Thyroid gland (tissue), 4 donors: ENCODE data around the gene ITGB1. TPM values are rescaled to one million over a fixed set of nuclear protein-coding genes. Genes with fewer than 3 reads are reported as not detected.
"Not testable (repeated sequence)": the region's sequence is repeated elsewhere in the genome, so short reads cannot be mapped to it uniquely, and the experiment has no call there.

Source experiments
- DNase-seq, 2 donors: peaks; one replicate each; pipeline ENCODE4 v3.0.0-alpha.2; 2019
- H3K27ac ChIP-seq, 3 donors: fragments of 200-600 bp; sonication (generic); 1 replicate in 2 of 3; 2 replicates in 1 of 3; pipeline ENCODE4 v1.5.1; 2016 to 2019; ENCODE audit warnings: mild to moderate bottlenecking in 1 of 3, moderate library complexity in 1 of 3
- H3K27me3 ChIP-seq: fragments of 200-600 bp; sonication (generic); one replicate; pipeline ENCODE4 v1.5.1; 2019
- H3K36me3 ChIP-seq, 2 donors: fragments of 200-600 bp; sonication (generic); one replicate each; pipeline ENCODE4 v1.5.1; 2016 to 2019
- H3K4me1 ChIP-seq, 2 donors: fragments of 200-600 bp; sonication (generic); one replicate each; pipeline ENCODE4 v1.5.1; 2017 to 2019
- H3K4me3 ChIP-seq, 3 donors: fragments of 200-600 bp; sonication (generic); replicated peaks in 1 of 3; 1 replicate in 2 of 3; 2 replicates in 1 of 3; pipeline ENCODE4 v1.5.1; 2016; ENCODE audit warnings: mild to moderate bottlenecking in 1 of 3
- H3K9me3 ChIP-seq: fragments of 200-600 bp; sonication (generic); one replicate; pipeline ENCODE4 v1.5.1; 2017
- POLR2A ChIP-seq, 2 donors: fragments of 450-650 bp; IDR thresholded peaks; one replicate each; pipeline ENCODE4 v1.6.1; 2017; ENCODE audit warnings: antibody characterized with exemption in 2 of 2, mild to moderate bottlenecking in 2 of 2, moderate library complexity in 1 of 2
- WGBS, 2 donors: methylation state at CpG; one replicate each; pipeline ENCODE4 v1.1.5; 2017; 5-methylcytosine and 5-hydroxymethylcytosine counted together
- intact Hi-C: fragments of 100-400 bp; cut with DNase I; formaldehyde crosslinking; loops from one replicate; pipeline ENCODE4 v1.15.1; 2023
- total RNA-seq, 4 donors: library from RNA; depleted of rRNA; stranded (reverse); fragments of >200 nt; gene quantifications; one replicate each; pipeline ENCODE4 v1.2.3, GENCODE V29; 2016
- TF ChIP-seq, protein P1 (sequence below), 6 experiments: fragments of 200-600 bp in 3 of 6; fragments of 450-650 bp in 3 of 6; sonication (generic) in 3 of 6; IDR thresholded peaks; one replicate each; pipeline ENCODE4 v1.5.1; 2016 to 2019; ENCODE audit warnings: antibody characterized with exemption in 6 of 6, mild to moderate bottlenecking in 2 of 6, inconsistent platforms in 1 of 6, moderate library complexity in 1 of 6

Gene ITGB1
- total RNA-seq, 4 donors from 2014 or later, result 264 to 699 (median 417) TPM

DNA sequence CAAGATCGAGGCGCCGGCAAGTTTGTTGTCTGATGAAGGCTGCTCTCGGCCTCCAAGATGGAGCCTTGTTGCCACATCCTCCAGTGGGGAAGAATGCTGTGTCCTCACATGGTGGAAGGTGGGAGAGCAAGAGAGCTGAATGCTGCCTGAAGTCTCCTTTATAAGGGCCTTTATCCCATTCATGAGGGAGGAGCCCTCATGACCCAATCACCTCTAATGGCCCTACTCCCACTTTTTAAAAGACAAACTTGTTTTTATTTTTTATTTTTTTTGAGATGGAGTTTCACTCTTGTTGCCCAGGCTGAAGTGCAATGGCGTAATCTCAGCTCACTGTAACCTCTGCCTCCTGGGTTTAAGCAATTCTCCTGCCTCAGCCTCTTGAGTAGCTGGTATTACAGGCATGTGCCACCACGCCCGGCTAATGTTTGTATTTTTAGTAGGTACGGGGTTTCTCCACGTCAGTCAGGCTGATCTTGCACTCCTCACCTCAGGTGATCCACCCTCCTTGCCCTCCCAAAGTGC, 40.1 kb upstream of the ITGB1 start:
- peaks cover 7 to 24% of the 10 kb centered on the region in 2 donors for H3K4me1 ChIP-seq
- H3K27me3 ChIP-seq, H3K9me3 ChIP-seq, H3K4me3 ChIP-seq, intact Hi-C loops, H3K36me3 ChIP-seq: not testable (repeated sequence)
- 63 to 71% methylated on average over 9 of the region's 9 CpGs for WGBS, 2 donors
- H3K27ac ChIP-seq, result peak overlapping the region in 2 of 3 donors; percentile 44 to 55
- DNase-seq, result peak; percentile 23 to 34
- peak in 1 of 2 donors; percentile 14 for TF ChIP-seq POLR2A (IDR thresholded peaks at IDR 0.05)

DNA sequence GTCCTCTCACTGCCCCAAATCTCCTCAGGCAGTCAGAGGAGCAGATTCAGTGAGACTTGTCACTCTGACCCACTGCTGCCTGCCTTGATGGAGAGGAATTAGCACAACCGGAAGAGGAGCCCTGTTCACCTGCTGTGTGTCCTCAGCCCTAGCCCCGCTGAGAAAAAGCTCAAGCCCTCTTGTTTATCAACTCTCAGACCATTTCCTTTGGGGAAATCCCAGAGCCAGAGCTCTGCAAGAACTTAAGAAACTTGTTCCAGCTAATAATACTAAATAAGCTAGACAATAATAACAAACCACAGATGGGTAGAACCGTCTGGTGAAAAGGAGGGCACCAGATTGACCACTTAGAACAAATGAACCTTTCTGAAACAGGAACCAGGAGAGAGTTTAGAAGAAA, 37.7 kb upstream of the ITGB1 start:
- Histone ChIP-seq H3K4me3 (no peak overlapping the region), H3K9me3 (no peaks in the 10 kb centered on the region), H3K27me3 (no peaks in the 10 kb centered on the region), H3K27ac (peak overlapping the region in 1 of 3 donors; percentile 50), H3K36me3 (no peaks in the 10 kb centered on the region), H3K4me1 (peaks cover 7 to 24% of the 10 kb centered on the region in 2 donors)
- WGBS, 2 donors, result 11 to 20% methylated on average over 3 of the region's 3 CpGs
- TF ChIP-seq, protein P1, sequence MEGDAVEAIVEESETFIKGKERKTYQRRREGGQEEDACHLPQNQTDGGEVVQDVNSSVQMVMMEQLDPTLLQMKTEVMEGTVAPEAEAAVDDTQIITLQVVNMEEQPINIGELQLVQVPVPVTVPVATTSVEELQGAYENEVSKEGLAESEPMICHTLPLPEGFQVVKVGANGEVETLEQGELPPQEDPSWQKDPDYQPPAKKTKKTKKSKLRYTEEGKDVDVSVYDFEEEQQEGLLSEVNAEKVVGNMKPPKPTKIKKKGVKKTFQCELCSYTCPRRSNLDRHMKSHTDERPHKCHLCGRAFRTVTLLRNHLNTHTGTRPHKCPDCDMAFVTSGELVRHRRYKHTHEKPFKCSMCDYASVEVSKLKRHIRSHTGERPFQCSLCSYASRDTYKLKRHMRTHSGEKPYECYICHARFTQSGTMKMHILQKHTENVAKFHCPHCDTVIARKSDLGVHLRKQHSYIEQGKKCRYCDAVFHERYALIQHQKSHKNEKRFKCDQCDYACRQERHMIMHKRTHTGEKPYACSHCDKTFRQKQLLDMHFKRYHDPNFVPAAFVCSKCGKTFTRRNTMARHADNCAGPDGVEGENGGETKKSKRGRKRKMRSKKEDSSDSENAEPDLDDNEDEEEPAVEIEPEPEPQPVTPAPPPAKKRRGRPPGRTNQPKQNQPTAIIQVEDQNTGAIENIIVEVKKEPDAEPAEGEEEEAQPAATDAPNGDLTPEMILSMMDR (IDR thresholded peaks at IDR 0.05), result no peak
- TF ChIP-seq POLR2A (IDR thresholded peaks at IDR 0.05), result no peak
- DNase-seq, result peak in 1 of 2 donors; percentile 11
- intact Hi-C loops, result no loop called here

DNA sequence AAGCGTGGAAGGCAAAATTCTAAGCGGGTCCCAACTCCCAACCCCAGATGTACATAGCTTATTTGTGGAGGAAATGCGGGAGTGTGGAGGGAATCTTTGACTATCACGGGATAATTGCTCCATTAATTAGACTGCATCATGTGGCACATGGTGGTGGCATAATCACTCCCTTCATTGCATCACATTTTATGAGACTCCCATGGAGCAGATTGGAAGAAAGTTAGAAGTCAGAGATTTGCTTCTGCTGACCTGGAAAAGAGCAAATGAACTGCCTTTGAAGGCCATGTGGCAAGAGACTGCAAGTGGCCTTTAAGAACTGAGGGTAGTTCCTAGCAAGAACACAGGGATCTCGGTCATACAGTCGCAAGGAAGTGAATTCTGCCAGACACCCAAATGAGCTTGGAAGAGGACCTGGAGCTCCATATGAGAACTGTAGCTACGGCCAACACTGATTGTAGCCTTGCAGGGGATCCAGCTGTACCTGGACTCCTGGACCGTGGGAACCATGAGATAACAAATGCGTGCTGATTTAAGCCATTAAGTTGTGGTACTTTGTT, 37.1 kb upstream of the ITGB1 start:
- Histone ChIP-seq H3K27ac (peak overlapping the region in 1 of 3 donors; percentile 50), H3K36me3 (no peaks in the 10 kb centered on the region), H3K4me1 (peaks cover 7 to 24% of the 10 kb centered on the region in 2 donors), H3K4me3 (no peak overlapping the region), H3K27me3 (no peaks in the 10 kb centered on the region), H3K9me3 (no peaks in the 10 kb centered on the region)
- 81 to 90% methylated on average over 9 of the region's 9 CpGs for WGBS, 2 donors
- intact Hi-C loops, result no loop called here
- no peak for DNase-seq
- TF ChIP-seq, protein P1 (IDR thresholded peaks at IDR 0.05), result no peak
- TF ChIP-seq POLR2A (IDR thresholded peaks at IDR 0.05), result no peak

DNA sequence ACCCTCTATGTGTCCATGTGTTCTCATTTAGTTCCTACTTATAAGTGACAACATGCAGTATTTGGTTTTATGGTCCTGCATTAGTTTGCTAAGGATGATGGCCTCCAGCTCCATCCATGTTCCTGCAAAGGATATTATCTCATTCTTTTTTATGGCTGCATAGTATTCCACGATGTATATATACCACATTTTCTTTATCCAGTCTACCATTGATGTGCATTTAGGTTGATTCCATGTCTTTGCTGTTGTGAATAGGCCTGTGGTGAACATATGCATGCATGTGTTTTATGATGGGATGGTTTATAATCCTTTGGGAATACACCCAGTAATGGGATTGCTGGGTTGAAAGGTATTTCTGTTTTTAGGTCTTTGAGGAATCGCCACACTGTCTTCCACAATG, 36.6 kb upstream of the ITGB1 start:
- H3K4me3 ChIP-seq, result not testable (repeated sequence)
- WGBS, 2 donors, result 93 to 97% methylated on average over 2 of the region's 2 CpGs

DNA sequence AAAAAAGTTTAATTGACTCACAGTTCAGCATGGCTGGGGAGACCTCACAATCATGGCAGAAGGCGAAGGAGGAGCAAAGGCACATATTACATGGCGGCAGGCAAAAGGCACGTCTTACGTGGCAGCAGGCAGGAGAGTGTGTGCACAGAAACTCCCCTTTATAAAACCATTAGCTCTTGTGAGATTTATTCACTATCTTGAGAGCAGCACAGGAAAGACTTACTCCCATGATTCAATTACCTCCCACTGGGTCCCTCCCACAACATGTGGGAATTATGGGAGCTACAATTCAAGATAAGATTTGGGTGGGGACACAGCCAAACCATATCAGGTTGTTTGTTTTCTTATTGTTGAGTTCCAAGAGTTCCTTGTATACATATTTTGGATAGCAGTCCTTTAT, 34.3 kb upstream of the ITGB1 start:
- H3K27ac ChIP-seq, H3K27me3 ChIP-seq, H3K4me3 ChIP-seq, DNase-seq, intact Hi-C loops, H3K9me3 ChIP-seq, H3K36me3 ChIP-seq: not testable (repeated sequence)
- peaks cover 7 to 13% of the 10 kb centered on the region in 2 donors for H3K4me1 ChIP-seq
- 94 to 96% methylated on average over 4 of the region's 4 CpGs for WGBS, 2 donors

More for the DNA sequence above, 36.6 kb upstream of the ITGB1 start:
- intact Hi-C loops, DNase-seq, H3K27ac ChIP-seq, H3K36me3 ChIP-seq, H3K9me3 ChIP-seq, H3K27me3 ChIP-seq: not testable (repeated sequence)
- H3K4me1 ChIP-seq, result peaks cover 7 to 24% of the 10 kb centered on the region in 2 donors

DNA sequence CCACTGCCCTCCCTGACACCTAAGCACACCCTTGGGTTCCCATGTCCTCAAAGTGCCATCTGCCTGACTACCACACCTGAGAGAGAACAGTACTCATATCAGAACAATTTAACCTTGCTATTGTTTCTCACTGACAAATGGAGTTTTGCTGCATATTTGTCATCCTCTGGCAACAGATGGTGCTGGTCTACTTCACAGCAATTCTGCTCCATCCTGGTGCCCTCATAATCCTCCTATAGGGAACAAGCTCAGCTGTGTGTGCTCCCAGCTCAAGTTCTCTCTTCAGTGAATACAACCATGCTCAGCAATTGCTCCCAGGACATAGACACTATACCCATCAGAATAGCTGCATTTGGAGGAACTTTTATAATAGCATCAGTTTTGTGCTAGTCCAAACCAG, 32.8 kb upstream of the ITGB1 start:
- H3K9me3 ChIP-seq, result no peaks in the 10 kb centered on the region
- no peak for DNase-seq
- TF ChIP-seq POLR2A (IDR thresholded peaks at IDR 0.05), result no peak
- TF ChIP-seq, protein P1 (IDR thresholded peaks at IDR 0.05), result no peak
- H3K4me1 ChIP-seq, result peaks cover 6 to 7% of the 10 kb centered on the region in 2 donors
- no peak overlapping the region for H3K27ac ChIP-seq
- H3K27me3 ChIP-seq, result no peaks in the 10 kb centered on the region
- intact Hi-C loops, result no loop called here
- no peak overlapping the region for H3K4me3 ChIP-seq
- no peaks in the 10 kb centered on the region for H3K36me3 ChIP-seq
